Stimulated activated CD8-positive, alpha-beta memory T cell treated with anti-CD3 and anti-CD28 coated beads, Interleukin-2, amount 100 ng/mL, for 1 hour (primary cell): ENCODE data around the gene SLC39A9.

Experiments used
- DNase-seq, 2 donors: peaks; one replicate each; pipeline ENCODE4 v3.0.0-alpha.2; 2020; ENCODE audit warnings: low read depth in 2 of 2

The SLC39A9 gene

GRCh38 chr14:69424149-69424923 is 25.8 kb downstream of the SLC39A9 start:
- DNase-seq, result no peak

- DNase-seq, result no peak
These were observed 29.1 kb downstream of the SLC39A9 start for GRCh38 chr14:69427596-69427995.

- no peak for DNase-seq
These were observed 30.0 kb downstream of the SLC39A9 start for GRCh38 chr14:69428289-69428998.

- no peak for DNase-seq
These were observed 31.2 kb downstream of the SLC39A9 start for GRCh38 chr14:69429643-69430042.

- DNase-seq, result no peak
These were observed 31.9 kb downstream of the SLC39A9 start for GRCh38 chr14:69430306-69430939.

GRCh38 chr14:69432364-69432763 is 33.9 kb downstream of the SLC39A9 start:
- DNase-seq, result no peak

- no peak for DNase-seq
These were observed 41.2 kb downstream of the SLC39A9 start for GRCh38 chr14:69439521-69440270.

GRCh38 chr14:69441948-69442347 is 43.5 kb downstream of the SLC39A9 start:
- DNase-seq, result no peak

- no peak for DNase-seq
These were observed 44.9 kb downstream of the SLC39A9 start for GRCh38 chr14:69443296-69443805.

- no peak for DNase-seq
These were observed 50.7 kb downstream of the SLC39A9 start for GRCh38 chr14:69449216-69449615.

- DNase-seq, result no peak
These were observed 53.4 kb downstream of the SLC39A9 start for GRCh38 chr14:69451941-69452340.

GRCh38 chr14:69458350-69458749 is 59.9 kb downstream of the SLC39A9 start:
- no peak for DNase-seq

- no peak for DNase-seq
These were observed 60.6 kb downstream of the SLC39A9 start for GRCh38 chr14:69459122-69459521.

- peak; percentile 8 to 16 for DNase-seq
These were observed 61.7 kb downstream of the SLC39A9 start for GRCh38 chr14:69460093-69460701.

GRCh38 chr14:69464379-69464778 is 65.9 kb downstream of the SLC39A9 start:
- no peak for DNase-seq

- DNase-seq, result no peak
These were observed 66.3 kb downstream of the SLC39A9 start for GRCh38 chr14:69464829-69465228.

GRCh38 chr14:69468949-69469348 is 70.5 kb downstream of the SLC39A9 start:
- no peak for DNase-seq

GRCh38 chr14:69471436-69471835 is 72.9 kb downstream of the SLC39A9 start:
- DNase-seq, result no peak

GRCh38 chr14:69471916-69472315 is 73.4 kb downstream of the SLC39A9 start:
- DNase-seq, result no peak

- no peak for DNase-seq
These were observed 74.8 kb downstream of the SLC39A9 start for GRCh38 chr14:69473260-69473659.

- DNase-seq, result no peak
These were observed 75.5 kb downstream of the SLC39A9 start for GRCh38 chr14:69473946-69474345.
